AML-193 (cell line): ENCODE measurements around the gene MCC.

Source experiments
- DNase-seq, 2 experiments: peaks; one replicate each; lab custom pipeline; 2025; lab: John Stamatoyannopoulos, UW

MCC gene

GRCh38 chr5:113319256-113320053, 168.8 kb downstream of the MCC start:
- no peak for DNase-seq

GRCh38 chr5:113317636-113318035, 170.6 kb downstream of the MCC start:
- no peak for DNase-seq

GRCh38 chr5:113311301-113311700, 177.0 kb downstream of the MCC start:
- no peak for DNase-seq

- peak; percentile 11 to 21 for DNase-seq
Observed at GRCh38 chr5:113302120-113302519, 186.1 kb downstream of the MCC start.

GRCh38 chr5:113299591-113299990, 188.7 kb downstream of the MCC start:
- DNase-seq, result no peak

- DNase-seq, result no peak
Observed at GRCh38 chr5:113296676-113297075, 191.6 kb downstream of the MCC start.

- DNase-seq, result no peak
Observed at GRCh38 chr5:113295111-113295539, 193.1 kb downstream of the MCC start.

GRCh38 chr5:113294311-113295110, 193.7 kb downstream of the MCC start:
- DNase-seq, result peak in 1 of 2 experiments; percentile 11

GRCh38 chr5:113293975-113294310, 194.3 kb downstream of the MCC start:
- DNase-seq, result no peak

- no peak for DNase-seq
Observed at GRCh38 chr5:113293068-113293974, 194.9 kb downstream of the MCC start.

GRCh38 chr5:113292462-113292861, 195.8 kb downstream of the MCC start:
- DNase-seq, result no peak

- no peak for DNase-seq
Observed at GRCh38 chr5:113283558-113283957, 204.7 kb downstream of the MCC start.

GRCh38 chr5:113282472-113282871, 205.8 kb downstream of the MCC start:
- no peak for DNase-seq

GRCh38 chr5:113281194-113281593, 207.1 kb downstream of the MCC start:
- DNase-seq, result no peak

- no peak for DNase-seq
Observed at GRCh38 chr5:113280541-113280940, 207.7 kb downstream of the MCC start.

- no peak for DNase-seq
Observed at GRCh38 chr5:113278976-113279375, 209.3 kb downstream of the MCC start.

GRCh38 chr5:113276493-113276892, 211.8 kb downstream of the MCC start:
- DNase-seq, result no peak

GRCh38 chr5:113276001-113276400, 212.3 kb downstream of the MCC start:
- no peak for DNase-seq

- DNase-seq, result no peak
Observed at GRCh38 chr5:113274836-113275414, 213.3 kb downstream of the MCC start.

- no peak for DNase-seq
Observed at GRCh38 chr5:113273948-113274347, 214.3 kb downstream of the MCC start.

GRCh38 chr5:113271745-113272454, 216.4 kb downstream of the MCC start:
- no peak for DNase-seq
